Liver (tissue), 9 donors: ENCODE results near the gene GTSE1. TPM values are rescaled to one million over a fixed set of nuclear protein-coding genes. Genes with fewer than 3 reads are reported as not detected.

Experiments used
- DNase-seq: peaks from one replicate; pipeline ENCODE4 v3.0.0-alpha.2; 2017; ENCODE audit warnings: low spot score
- H3K27ac ChIP-seq, 2 donors: one replicate each; pipeline ENCODE4 v1.7.0; 2013; ENCODE audit warnings: inconsistent platforms in 2 of 2, low read length in 2 of 2, control low read depth in 1 of 2, low read depth in 1 of 2, mild to moderate bottlenecking in 1 of 2
- H3K27me3 ChIP-seq, 4 donors: one replicate each; pipeline versions ENCODE4 v1.6.1 to v1.7.0; 2013; ENCODE audit warnings: low read length in 3 of 4, inconsistent platforms in 1 of 4, mild to moderate bottlenecking in 1 of 4, moderate library complexity in 1 of 4; ENCODE audit not compliant: control insufficient read depth in 4 of 4, insufficient read depth in 4 of 4
- H3K36me3 ChIP-seq, 4 donors: one replicate each; pipeline versions ENCODE4 v1.6.1 to v1.7.0; 2013; ENCODE audit warnings: low read length in 3 of 4, mild to moderate bottlenecking in 3 of 4, low read depth in 1 of 4, moderate library complexity in 1 of 4; ENCODE audit not compliant: control insufficient read depth in 4 of 4, insufficient read depth in 3 of 4
- H3K4me1 ChIP-seq, 4 donors: one replicate each; pipeline versions ENCODE4 v1.6.1 to v1.7.0; 2013; ENCODE audit warnings: low read length in 3 of 4, mild to moderate bottlenecking in 3 of 4, moderate library complexity in 1 of 4; ENCODE audit not compliant: control insufficient read depth in 4 of 4, insufficient read depth in 4 of 4
- H3K4me3 ChIP-seq, 3 donors: one replicate each; pipeline versions ENCODE4 v1.6.1 to v1.7.0; 2013; ENCODE audit warnings: low read length in 3 of 3, control low read depth in 1 of 3, low read depth in 1 of 3, mild to moderate bottlenecking in 1 of 3
- H3K9ac ChIP-seq, 2 donors: one replicate each; pipeline ENCODE4 v1.7.0; 2013; ENCODE audit warnings: low read length in 2 of 2, mild to moderate bottlenecking in 2 of 2, moderate library complexity in 2 of 2, control low read depth in 1 of 2, low read depth in 1 of 2
- H3K9me3 ChIP-seq, 4 donors: one replicate each; pipeline versions ENCODE4 v1.6.1 to v1.7.0; 2013; ENCODE audit warnings: low read length in 3 of 4; ENCODE audit not compliant: control insufficient read depth in 4 of 4
- ATF3 ChIP-seq: IDR thresholded peaks from 2 replicates; pipeline ENCODE4 v1.6.1; 2016; ENCODE audit warnings: antibody characterized with exemption
- CTCF ChIP-seq: fragments of 150-350 bp; IDR thresholded peaks from 2 replicates; pipeline ENCODE4 v1.5.1; 2017; ENCODE audit warnings: improper control_type of control experiment, low read depth, low read length; ENCODE audit not compliant: missing input control
- EGR1 ChIP-seq, 2 donors: IDR thresholded peaks; 2 replicates each; pipeline ENCODE4 v1.6.1; 2016 to 2018; ENCODE audit warnings: antibody characterized with exemption in 2 of 2, low read depth in 2 of 2
- FOXA1 ChIP-seq: IDR thresholded peaks from 2 replicates; pipeline ENCODE4 v1.6.1; 2016; ENCODE audit warnings: antibody characterized with exemption
- FOXA2 ChIP-seq: IDR thresholded peaks from 2 replicates; pipeline ENCODE4 v1.6.1; 2016; ENCODE audit warnings: antibody characterized with exemption
- GABPA ChIP-seq, 2 donors: IDR thresholded peaks in 1 of 2; conservative IDR thresholded peaks in 1 of 2; 2 replicates each; pipeline ENCODE4 v1.6.1; 2016; ENCODE audit warnings: antibody characterized with exemption in 2 of 2, mild to moderate bottlenecking in 1 of 2, moderate library complexity in 1 of 2
- HNF4A ChIP-seq, 2 donors: conservative IDR thresholded peaks; 2 replicates each; pipeline ENCODE4 v1.6.1; 2016; ENCODE audit warnings: antibody characterized with exemption in 2 of 2, mild to moderate bottlenecking in 2 of 2
- HNF4G ChIP-seq: IDR thresholded peaks from 2 replicates; pipeline ENCODE4 v1.6.1; 2016; ENCODE audit warnings: antibody characterized with exemption
- JUND ChIP-seq, 2 donors: IDR thresholded peaks; 2 replicates each; pipeline ENCODE4 v1.6.1; 2016; ENCODE audit warnings: antibody characterized with exemption in 2 of 2
- NR2F2 ChIP-seq: IDR thresholded peaks from 2 replicates; pipeline ENCODE4 v1.6.1; 2016; ENCODE audit warnings: antibody characterized with exemption
- RAD21 ChIP-seq, 2 donors: IDR thresholded peaks; 2 replicates each; pipeline ENCODE4 v1.6.1; 2016; ENCODE audit warnings: antibody characterized with exemption in 2 of 2, mild to moderate bottlenecking in 2 of 2
- SP1 ChIP-seq: IDR thresholded peaks from 2 replicates; pipeline ENCODE4 v1.6.1; 2018; ENCODE audit warnings: antibody characterized with exemption, mild to moderate bottlenecking
- TAF1 ChIP-seq: conservative IDR thresholded peaks from 2 replicates; pipeline ENCODE4 v1.6.1; 2016; ENCODE audit warnings: antibody characterized with exemption, mild to moderate bottlenecking
- YY1 ChIP-seq: IDR thresholded peaks from 2 replicates; pipeline ENCODE4 v1.6.1; 2016; ENCODE audit warnings: antibody characterized with exemption, mild to moderate bottlenecking
- ZBTB33 ChIP-seq: IDR thresholded peaks from 2 replicates; pipeline ENCODE4 v1.6.1; 2016; ENCODE audit warnings: antibody characterized with exemption
- WGBS: extraction: QIAGEN DNeasy Blood & Tissue Kit; methylation state at CpG from one replicate; pipeline ENCODE4 v1.1.7; 2013; 5-methylcytosine and 5-hydroxymethylcytosine counted together
- polyA plus RNA-seq, 2 donors: library from polyadenylated mRNA; stranded (reverse) in 1 of 2; unstranded in 1 of 2; fragments of 200-250 nt in 1 of 2; fragments of >200 nt in 1 of 2; fragmentation: Nextera tagmentation in 1 of 2; extraction: Ambion mirVana in 1 of 2; gene quantifications; one replicate each; pipeline versions ENCODE4 v1.2.1 to v1.2.3, GENCODE V29; 2013 to 2015
- total RNA-seq, 2 donors: library from RNA; depleted of rRNA; stranded (reverse); fragments of >200 nt; gene quantifications; one replicate each; pipeline ENCODE4 v1.2.3, GENCODE V29; 2014
- donor health status: healthy.
- donor health status: healthy.
- donor health status: healthy.
- donor health status: healthy.
- donor health status: healthy.

Gene GTSE1
- total and polyA plus RNA-seq, 4 donors: 0.17 to 13.9 (median 0.85) TPM

GRCh38 chr22:46292173-46292572 is 4.5 kb upstream of the GTSE1 start:
- WGBS: 98% methylated on average over 3 of the region's 3 CpGs
- no peak overlapping the region for H3K9ac ChIP-seq
- H3K27ac ChIP-seq: no peak overlapping the region
- no peak for TF ChIP-seq FOXA2
- no peak for TF ChIP-seq SP1
- TF ChIP-seq ATF3: no peak
- TF ChIP-seq EGR1 (IDR thresholded peaks at IDR 0.05; ENCODE audit: low read depth in 2 of 2): no peak
- no peak for TF ChIP-seq JUND (IDR thresholded peaks at IDR 0.05)
- TF ChIP-seq HNF4G: no peak
- no peak for TF ChIP-seq RAD21 (IDR thresholded peaks at IDR 0.05)
- no peak for TF ChIP-seq ZBTB33
- TF ChIP-seq GABPA (IDR thresholded peaks at IDR 0.05 in 1 of 2, conservative IDR thresholded peaks at IDR 0.05 in 1 of 2): no peak
- TF ChIP-seq HNF4A (conservative IDR thresholded peaks at IDR 0.05): no peak
- TF ChIP-seq NR2F2: no peak
- H3K4me1 ChIP-seq: peaks cover 6 to 26% (median 14%) of the 10 kb centered on the region in 4 donors
- H3K36me3 ChIP-seq: peaks cover 23 to 60% (median 44%) of the 10 kb centered on the region in 4 donors
- no peaks in the 10 kb centered on the region for H3K27me3 ChIP-seq
- no peaks in the 10 kb centered on the region for H3K9me3 ChIP-seq
- no peak for DNase-seq
- H3K4me3 ChIP-seq: no peak overlapping the region

GRCh38 chr22:46292732-46293131 is 3.9 kb upstream of the GTSE1 start:
- TF ChIP-seq YY1: no peak
- TF ChIP-seq TAF1: no peak
- Histone ChIP-seq H3K4me3 (no peak overlapping the region), H3K9ac (no peak overlapping the region), H3K9me3 (no peaks in the 10 kb centered on the region), H3K27me3 (no peaks in the 10 kb centered on the region), H3K36me3 (peaks cover 19 to 55% (median 39%) of the 10 kb centered on the region in 4 donors), H3K27ac (peak overlapping the region in 1 of 2 donors; percentile 26), H3K4me1 (peaks cover 7 to 31% (median 18%) of the 10 kb centered on the region in 4 donors)
- DNase-seq: no peak
- 88% methylated on average over 14 of the region's 14 CpGs for WGBS

- WGBS: 86% methylated on average over 11 of the region's 11 CpGs
- Histone ChIP-seq H3K27me3 (no peaks in the 10 kb centered on the region), H3K9me3 (no peaks in the 10 kb centered on the region), H3K27ac (peak overlapping the region in 1 of 2 donors; percentile 26), H3K4me3 (no peak overlapping the region), H3K9ac (no peak overlapping the region), H3K4me1 (peaks cover 7 to 30% (median 16%) of the 10 kb centered on the region in 4 donors), H3K36me3 (peaks cover 10 to 45% (median 34%) of the 10 kb centered on the region in 4 donors)
- TF ChIP-seq FOXA2 (no peak), ZBTB33 (no peak), CTCF (no peak), FOXA1 (no peak)
- no peak for DNase-seq
Observed at GRCh38 chr22:46293577-46294260, 3.0 kb upstream of the GTSE1 start.
